WTC11 (cell line): Measurements from ENCODE around the gene TMEFF1. TPM values are rescaled to one million over a fixed set of nuclear protein-coding genes. Genes with fewer than 3 reads are reported as not detected.

ENCODE experiments used
- ATAC-seq: fragments of 200-7000 bp; cut with Tn5 transposase; 2 replicates; pipeline ENCODE4 v1.10.0; 2021; ENCODE audit warnings: mild to moderate bottlenecking, moderate library complexity
- CTCF ChIA-PET: fragments of 300-600 bp; sonication (Branson Sonifier 250); formaldehyde crosslinking; loops from one replicate; lab custom pipeline; 2021; ENCODE audit warnings: antibody characterized with exemption; lab: Charles Lee
- POLR2A ChIA-PET: fragments of 350-600 bp; sonication (Branson Sonifier 250); formaldehyde crosslinking; loops from one replicate; lab custom pipeline; 2021; ENCODE audit warnings: antibody characterized with exemption; lab: Charles Lee
- DNase-seq: peaks from one replicate; pipeline ENCODE4 v3.0.0; 2021; ENCODE audit warnings: low spot score
- H3K27ac Mint-ChIP-seq: 2 replicates; pipeline ENCODE4 v1.8.0; 2021; ENCODE audit warnings: mixed read lengths
- H3K27me3 Mint-ChIP-seq: 2 replicates; pipeline ENCODE4 v1.8.0; 2021; ENCODE audit warnings: low read depth, mild to moderate bottlenecking, moderate library complexity, mixed read lengths
- H3K36me3 Mint-ChIP-seq: 2 replicates; pipeline ENCODE4 v1.8.0; 2021; ENCODE audit warnings: mixed read lengths
- H3K4me1 Mint-ChIP-seq: 2 replicates; pipeline ENCODE4 v1.8.0; 2022; ENCODE audit warnings: mixed read lengths
- H3K4me3 Mint-ChIP-seq: 2 replicates; pipeline ENCODE4 v1.8.0; 2021; ENCODE audit warnings: mild to moderate bottlenecking, moderate library complexity, mixed read lengths
- H3K9me3 Mint-ChIP-seq: 2 replicates; pipeline ENCODE4 v1.8.0; 2021; ENCODE audit warnings: mixed read lengths
- ATF3 ChIP-seq: sonication (generic); formaldehyde crosslinking; conservative IDR thresholded peaks from 2 replicates; pipeline ENCODE4 v1.8.1; 2022; ENCODE audit warnings: mild to moderate bottlenecking, missing genetic modification reagents
- CREM ChIP-seq: sonication (generic); formaldehyde crosslinking; IDR thresholded peaks from 2 replicates; pipeline ENCODE4 v1.8.1; 2022; ENCODE audit warnings: mild to moderate bottlenecking, missing genetic modification reagents, moderate library complexity
- ELF4 ChIP-seq: sonication (generic); formaldehyde crosslinking; IDR thresholded peaks from 2 replicates; pipeline ENCODE4 v1.8.1; 2022; ENCODE audit warnings: low read depth, mild to moderate bottlenecking, moderate library complexity, missing genetic modification reagents
- EMX1 ChIP-seq: fragments of 250-450 bp; sonication (Bioruptor Pico); IDR thresholded peaks from 2 replicates; pipeline ENCODE4 v1.8.0; 2021; ENCODE audit warnings: mild to moderate bottlenecking
- ETV6 ChIP-seq: sonication (generic); formaldehyde crosslinking; IDR thresholded peaks from 2 replicates; pipeline ENCODE4 v1.8.1; 2022; ENCODE audit warnings: mild to moderate bottlenecking, missing genetic modification reagents
- FOXK1 ChIP-seq: sonication (generic); formaldehyde crosslinking; IDR thresholded peaks from 2 replicates; pipeline ENCODE4 v1.8.0; 2022; ENCODE audit warnings: mild to moderate bottlenecking, moderate library complexity, missing genetic modification reagents
- GRHL2 ChIP-seq: fragments of 250-450 bp; sonication (Bioruptor Pico); IDR thresholded peaks from 2 replicates; pipeline ENCODE4 v1.8.0; 2022; ENCODE audit warnings: mild to moderate bottlenecking, moderate library complexity; ENCODE audit not compliant: insufficient replicate concordance, severe bottlenecking
- HMGA2 ChIP-seq: fragments of 250-450 bp; sonication (Bioruptor Pico); IDR thresholded peaks from 2 replicates; pipeline ENCODE4 v1.4.0; 2021; ENCODE audit warnings: mild to moderate bottlenecking, moderate library complexity
- NFATC4 ChIP-seq: fragments of 250-450 bp; sonication (Bioruptor Pico); IDR thresholded peaks from 2 replicates; pipeline ENCODE4 v1.9.0; 2021; ENCODE audit warnings: mild to moderate bottlenecking
- NFE2L1 ChIP-seq: sonication (generic); formaldehyde crosslinking; IDR thresholded peaks from 2 replicates; pipeline ENCODE4 v1.8.1; 2023; ENCODE audit warnings: missing genetic modification reagents
- NFYB ChIP-seq: sonication (generic); formaldehyde crosslinking; conservative IDR thresholded peaks from 2 replicates; pipeline ENCODE4 v1.8.0; 2022; ENCODE audit warnings: low read depth, missing genetic modification reagents
- NR2C2 ChIP-seq: sonication (generic); formaldehyde crosslinking; IDR thresholded peaks from 2 replicates; pipeline ENCODE4 v1.8.0; 2022; ENCODE audit warnings: mild to moderate bottlenecking, missing genetic modification reagents
- NR3C1 ChIP-seq: sonication (generic); formaldehyde crosslinking; conservative IDR thresholded peaks from 2 replicates; pipeline ENCODE4 v1.8.1; 2023; ENCODE audit warnings: low read depth, mild to moderate bottlenecking, missing genetic modification reagents
- SP1 ChIP-seq: sonication (generic); formaldehyde crosslinking; conservative IDR thresholded peaks from 2 replicates; pipeline ENCODE4 v1.8.1; 2022; ENCODE audit warnings: missing genetic modification reagents
- TCF7 ChIP-seq: sonication (generic); formaldehyde crosslinking; IDR thresholded peaks from 2 replicates; pipeline ENCODE4 v1.8.0; 2022; ENCODE audit warnings: mild to moderate bottlenecking, low read depth, missing genetic modification reagents, moderate library complexity
- ZBTB43 ChIP-seq: sonication (generic); formaldehyde crosslinking; IDR thresholded peaks from 2 replicates; pipeline ENCODE4 v1.8.1; 2023; ENCODE audit warnings: mild to moderate bottlenecking, missing genetic modification reagents
- ZNF317 ChIP-seq: sonication (generic); formaldehyde crosslinking; IDR thresholded peaks from 2 replicates; pipeline ENCODE4 v1.8.1; 2023; ENCODE audit warnings: low read depth, mild to moderate bottlenecking, moderate library complexity, missing genetic modification reagents, borderline replicate concordance
- ZNF423 ChIP-seq: fragments of 250-450 bp; sonication (Bioruptor Pico); IDR thresholded peaks from 2 replicates; pipeline ENCODE4 v2.1.2; 2022; ENCODE audit warnings: mild to moderate bottlenecking, moderate library complexity
- ZNF671 ChIP-seq: fragments of 250-450 bp; sonication (Bioruptor Pico); IDR thresholded peaks from 2 replicates; pipeline ENCODE4 v1.8.0; 2021; ENCODE audit warnings: mild to moderate bottlenecking
- total RNA-seq: library from RNA; stranded (reverse); gene quantifications from 3 replicates; pipeline ENCODE4 v1.2.3, GENCODE V29; 2021
- TF ChIP-seq, protein P1 (sequence below): sonication (generic); formaldehyde crosslinking; IDR thresholded peaks from 2 replicates; pipeline ENCODE4 v1.8.0; 2023; ENCODE audit warnings: missing genetic modification reagents, mild to moderate bottlenecking, borderline replicate concordance
- TF ChIP-seq, protein P2 (sequence below): sonication (generic); formaldehyde crosslinking; IDR thresholded peaks from 2 replicates; pipeline ENCODE4 v1.8.1; 2023; ENCODE audit warnings: mild to moderate bottlenecking, missing genetic modification reagents, moderate library complexity
- TF ChIP-seq, protein P3 (sequence below): fragments of 250-450 bp; sonication (Bioruptor Pico); IDR thresholded peaks from 2 replicates; pipeline ENCODE4 v1.9.0; 2021; ENCODE audit warnings: mild to moderate bottlenecking, borderline replicate concordance

Gene TMEFF1
- total RNA-seq, 1 experiment from 2014 or later, result 62.7 TPM

GRCh38 chr9:100466171-100466828 is 6.6 kb upstream of the TMEFF1 start:
- CTCF ChIA-PET, result no interaction called here
- ATAC-seq (no peak), DNase-seq (no peak)
- Mint-ChIP-seq H3K4me1 (peaks cover 15% of the 10 kb centered on the region), H3K36me3 (no peaks in the 10 kb centered on the region), H3K27ac (no peak overlapping the region), H3K4me3 (no peak overlapping the region), H3K27me3 (no peaks in the 10 kb centered on the region), H3K9me3 (no peaks in the 10 kb centered on the region)
- no peak for TF ChIP-seq NFATC4 (CRISPR knock-in tag)
- POLR2A ChIA-PET, result no interaction called here

- TF ChIP-seq GRHL2 (CRISPR knock-in tag) (no peak), ATF3 (no peak), CREM (CRISPR knock-in tag) (no peak), ZNF317 (no peak), EMX1 (CRISPR knock-in tag) (no peak), NR2C2 (CRISPR knock-in tag) (no peak)
- H3K9me3 Mint-ChIP-seq, result no peaks in the 10 kb centered on the region
- H3K36me3 Mint-ChIP-seq, result no peaks in the 10 kb centered on the region
- POLR2A ChIA-PET, result no interaction called here
- H3K27ac Mint-ChIP-seq, result no peak overlapping the region
- no peak overlapping the region for H3K4me3 Mint-ChIP-seq
- DNase-seq, result no peak
- ATAC-seq, result no peak
- H3K4me1 Mint-ChIP-seq, result peaks cover 15% of the 10 kb centered on the region
- H3K27me3 Mint-ChIP-seq, result no peaks in the 10 kb centered on the region
- CTCF ChIA-PET, result no interaction called here
Observed at GRCh38 chr9:100466829-100467221, 6.1 kb upstream of the TMEFF1 start.

DNA sequence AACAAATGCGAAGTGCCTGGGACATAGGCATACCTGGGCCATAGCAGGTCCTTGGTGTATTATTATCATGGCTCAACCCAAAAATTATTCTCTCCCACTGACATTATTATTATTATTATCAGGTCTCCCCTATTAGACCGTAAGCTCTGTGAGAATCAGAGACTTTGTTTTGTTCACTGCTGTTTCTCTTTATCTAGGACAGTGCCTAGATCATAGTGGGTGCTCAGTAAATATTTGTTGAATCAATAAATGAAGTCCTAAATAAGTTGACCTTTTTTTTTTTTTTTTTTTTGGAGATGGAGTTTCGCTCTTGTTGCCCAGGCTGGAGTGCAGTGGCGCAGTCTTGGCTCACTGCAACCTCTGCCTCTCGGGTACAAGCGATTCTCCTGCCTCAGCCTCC is 4.9 kb upstream of the TMEFF1 start:
- Mint-ChIP-seq H3K9me3 (no peaks in the 10 kb centered on the region), H3K27ac (no peak overlapping the region), H3K4me1 (peaks cover 15% of the 10 kb centered on the region), H3K36me3 (no peaks in the 10 kb centered on the region), H3K27me3 (no peaks in the 10 kb centered on the region), H3K4me3 (no peak overlapping the region)
- DNase-seq (no peak), ATAC-seq (no peak)
- ChIA-PET CTCF (no interaction called here), POLR2A (no interaction called here)
- TF ChIP-seq, protein P1, sequence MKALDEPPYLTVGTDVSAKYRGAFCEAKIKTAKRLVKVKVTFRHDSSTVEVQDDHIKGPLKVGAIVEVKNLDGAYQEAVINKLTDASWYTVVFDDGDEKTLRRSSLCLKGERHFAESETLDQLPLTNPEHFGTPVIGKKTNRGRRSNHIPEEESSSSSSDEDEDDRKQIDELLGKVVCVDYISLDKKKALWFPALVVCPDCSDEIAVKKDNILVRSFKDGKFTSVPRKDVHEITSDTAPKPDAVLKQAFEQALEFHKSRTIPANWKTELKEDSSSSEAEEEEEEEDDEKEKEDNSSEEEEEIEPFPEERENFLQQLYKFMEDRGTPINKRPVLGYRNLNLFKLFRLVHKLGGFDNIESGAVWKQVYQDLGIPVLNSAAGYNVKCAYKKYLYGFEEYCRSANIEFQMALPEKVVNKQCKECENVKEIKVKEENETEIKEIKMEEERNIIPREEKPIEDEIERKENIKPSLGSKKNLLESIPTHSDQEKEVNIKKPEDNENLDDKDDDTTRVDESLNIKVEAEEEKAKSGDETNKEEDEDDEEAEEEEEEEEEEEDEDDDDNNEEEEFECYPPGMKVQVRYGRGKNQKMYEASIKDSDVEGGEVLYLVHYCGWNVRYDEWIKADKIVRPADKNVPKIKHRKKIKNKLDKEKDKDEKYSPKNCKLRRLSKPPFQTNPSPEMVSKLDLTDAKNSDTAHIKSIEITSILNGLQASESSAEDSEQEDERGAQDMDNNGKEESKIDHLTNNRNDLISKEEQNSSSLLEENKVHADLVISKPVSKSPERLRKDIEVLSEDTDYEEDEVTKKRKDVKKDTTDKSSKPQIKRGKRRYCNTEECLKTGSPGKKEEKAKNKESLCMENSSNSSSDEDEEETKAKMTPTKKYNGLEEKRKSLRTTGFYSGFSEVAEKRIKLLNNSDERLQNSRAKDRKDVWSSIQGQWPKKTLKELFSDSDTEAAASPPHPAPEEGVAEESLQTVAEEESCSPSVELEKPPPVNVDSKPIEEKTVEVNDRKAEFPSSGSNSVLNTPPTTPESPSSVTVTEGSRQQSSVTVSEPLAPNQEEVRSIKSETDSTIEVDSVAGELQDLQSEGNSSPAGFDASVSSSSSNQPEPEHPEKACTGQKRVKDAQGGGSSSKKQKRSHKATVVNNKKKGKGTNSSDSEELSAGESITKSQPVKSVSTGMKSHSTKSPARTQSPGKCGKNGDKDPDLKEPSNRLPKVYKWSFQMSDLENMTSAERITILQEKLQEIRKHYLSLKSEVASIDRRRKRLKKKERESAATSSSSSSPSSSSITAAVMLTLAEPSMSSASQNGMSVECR (CRISPR knock-in tag), result no peak
- TF ChIP-seq NFYB (CRISPR knock-in tag) (no peak), NR2C2 (CRISPR knock-in tag) (no peak), FOXK1 (CRISPR knock-in tag) (no peak), ZNF423 (no peak), ZBTB43 (CRISPR knock-in tag) (no peak), ZNF671 (CRISPR knock-in tag) (no peak), ELF4 (CRISPR knock-in tag) (no peak), NFE2L1 (no peak), TCF7 (CRISPR knock-in tag) (no peak), HMGA2 (CRISPR knock-in tag) (no peak), NR3C1 (CRISPR knock-in tag) (no peak), SP1 (CRISPR knock-in tag) (no peak), ETV6 (CRISPR knock-in tag) (no peak)
- TF ChIP-seq, protein P2, sequence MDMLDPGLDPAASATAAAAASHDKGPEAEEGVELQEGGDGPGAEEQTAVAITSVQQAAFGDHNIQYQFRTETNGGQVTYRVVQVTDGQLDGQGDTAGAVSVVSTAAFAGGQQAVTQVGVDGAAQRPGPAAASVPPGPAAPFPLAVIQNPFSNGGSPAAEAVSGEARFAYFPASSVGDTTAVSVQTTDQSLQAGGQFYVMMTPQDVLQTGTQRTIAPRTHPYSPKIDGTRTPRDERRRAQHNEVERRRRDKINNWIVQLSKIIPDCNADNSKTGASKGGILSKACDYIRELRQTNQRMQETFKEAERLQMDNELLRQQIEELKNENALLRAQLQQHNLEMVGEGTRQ (CRISPR knock-in tag), result no peak
- TF ChIP-seq, protein P3, sequence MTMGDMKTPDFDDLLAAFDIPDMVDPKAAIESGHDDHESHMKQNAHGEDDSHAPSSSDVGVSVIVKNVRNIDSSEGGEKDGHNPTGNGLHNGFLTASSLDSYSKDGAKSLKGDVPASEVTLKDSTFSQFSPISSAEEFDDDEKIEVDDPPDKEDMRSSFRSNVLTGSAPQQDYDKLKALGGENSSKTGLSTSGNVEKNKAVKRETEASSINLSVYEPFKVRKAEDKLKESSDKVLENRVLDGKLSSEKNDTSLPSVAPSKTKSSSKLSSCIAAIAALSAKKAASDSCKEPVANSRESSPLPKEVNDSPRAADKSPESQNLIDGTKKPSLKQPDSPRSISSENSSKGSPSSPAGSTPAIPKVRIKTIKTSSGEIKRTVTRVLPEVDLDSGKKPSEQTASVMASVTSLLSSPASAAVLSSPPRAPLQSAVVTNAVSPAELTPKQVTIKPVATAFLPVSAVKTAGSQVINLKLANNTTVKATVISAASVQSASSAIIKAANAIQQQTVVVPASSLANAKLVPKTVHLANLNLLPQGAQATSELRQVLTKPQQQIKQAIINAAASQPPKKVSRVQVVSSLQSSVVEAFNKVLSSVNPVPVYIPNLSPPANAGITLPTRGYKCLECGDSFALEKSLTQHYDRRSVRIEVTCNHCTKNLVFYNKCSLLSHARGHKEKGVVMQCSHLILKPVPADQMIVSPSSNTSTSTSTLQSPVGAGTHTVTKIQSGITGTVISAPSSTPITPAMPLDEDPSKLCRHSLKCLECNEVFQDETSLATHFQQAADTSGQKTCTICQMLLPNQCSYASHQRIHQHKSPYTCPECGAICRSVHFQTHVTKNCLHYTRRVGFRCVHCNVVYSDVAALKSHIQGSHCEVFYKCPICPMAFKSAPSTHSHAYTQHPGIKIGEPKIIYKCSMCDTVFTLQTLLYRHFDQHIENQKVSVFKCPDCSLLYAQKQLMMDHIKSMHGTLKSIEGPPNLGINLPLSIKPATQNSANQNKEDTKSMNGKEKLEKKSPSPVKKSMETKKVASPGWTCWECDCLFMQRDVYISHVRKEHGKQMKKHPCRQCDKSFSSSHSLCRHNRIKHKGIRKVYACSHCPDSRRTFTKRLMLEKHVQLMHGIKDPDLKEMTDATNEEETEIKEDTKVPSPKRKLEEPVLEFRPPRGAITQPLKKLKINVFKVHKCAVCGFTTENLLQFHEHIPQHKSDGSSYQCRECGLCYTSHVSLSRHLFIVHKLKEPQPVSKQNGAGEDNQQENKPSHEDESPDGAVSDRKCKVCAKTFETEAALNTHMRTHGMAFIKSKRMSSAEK, result no peak
